NCI-H2196 (cell line): ENCODE measurements around the gene SCO1.
A peak's percentile ranks its signal among the peaks of the same experiment; 100 is the strongest.
"Not testable (repeated sequence)": the region's sequence is repeated elsewhere in the genome, so short reads cannot be mapped to it uniquely, and the experiment has no call there.

Experiments used
- DNase-seq: peaks from one replicate; lab custom pipeline; 2025; ENCODE audit not compliant: unreplicated experiment; lab: John Stamatoyannopoulos, UW

SCO1 gene

DNA sequence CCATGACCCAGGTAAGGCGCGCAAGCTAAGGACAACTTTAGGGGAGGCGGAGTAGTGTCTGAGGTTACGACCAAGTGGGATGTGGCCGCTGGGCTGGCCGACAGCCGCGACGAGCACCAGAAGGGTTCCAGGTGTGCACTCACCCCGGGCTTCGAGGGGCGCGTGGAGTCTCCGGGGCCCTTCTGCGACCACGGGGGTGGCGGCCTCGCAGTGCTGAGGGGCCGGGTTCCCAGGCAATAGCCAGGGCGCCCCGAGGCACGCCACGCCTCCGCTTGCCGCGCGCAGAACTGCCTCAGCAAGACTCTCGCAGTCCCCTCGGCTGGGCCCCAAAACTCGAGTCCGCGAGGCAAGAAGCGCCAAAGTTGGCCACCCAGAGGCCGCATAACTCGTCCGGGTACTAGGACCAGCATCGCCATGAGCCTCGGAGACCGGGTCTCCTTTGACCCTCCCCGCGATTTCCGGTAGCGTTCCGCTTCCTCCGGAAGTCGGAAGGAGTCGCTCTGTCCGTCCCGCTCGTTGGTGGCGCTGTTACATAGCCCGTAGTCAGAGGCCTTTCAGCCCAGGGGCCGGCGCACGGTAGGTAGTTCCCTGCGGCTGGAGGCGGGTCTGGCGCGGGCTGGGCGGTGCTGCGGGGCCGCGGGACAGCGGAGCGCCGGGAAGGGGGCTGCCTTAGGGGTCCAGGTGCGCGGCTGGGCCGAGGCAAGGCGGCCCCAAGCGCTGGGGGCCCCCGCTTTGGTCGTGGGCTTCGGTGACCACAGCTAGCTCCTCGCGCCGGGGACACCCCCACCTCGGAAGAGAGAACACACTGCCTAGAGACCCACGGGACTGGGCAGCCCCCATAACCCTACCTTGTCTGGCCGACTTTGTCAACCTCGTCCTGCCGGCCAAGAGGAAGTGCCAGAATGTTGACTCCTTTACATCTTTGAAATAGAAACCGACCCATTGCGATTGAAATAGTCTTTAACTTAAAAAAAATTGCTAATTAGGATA, at the start of gene SCO1, which contains the start of gene ADPRM:
Gene SCO1, minus strand, starts transcription at position 442 of the 990 bp plus-strand sequence. Its CDS starts 26 bp downstream, at position 416.
Gene ADPRM, plus strand, starts transcription at position 503 of the 990 bp plus-strand sequence. CDS start 7,333 bp downstream, outside the sequence.
- peak; percentile 82 for DNase-seq

DNA sequence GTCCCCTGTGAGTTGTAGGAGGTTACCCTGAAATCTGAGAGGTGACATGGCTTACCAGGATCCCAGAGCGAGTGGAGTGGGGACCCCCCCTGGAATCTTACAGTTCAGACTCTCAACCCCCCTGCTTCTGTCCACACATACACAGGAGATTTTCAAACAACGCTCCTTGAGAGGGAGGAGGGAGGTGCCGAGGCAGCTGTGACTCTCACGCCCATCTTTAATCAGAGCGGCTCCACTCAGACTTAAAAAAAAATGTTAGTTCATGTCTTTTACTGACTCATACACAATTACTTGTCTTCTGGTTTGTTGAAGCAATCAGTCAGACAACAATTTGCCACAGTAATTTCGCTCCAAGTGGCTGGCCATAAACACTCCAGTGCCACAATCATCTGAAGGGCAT, 47.9 kb upstream of the SCO1 start:
- DNase-seq = no peak

DNA sequence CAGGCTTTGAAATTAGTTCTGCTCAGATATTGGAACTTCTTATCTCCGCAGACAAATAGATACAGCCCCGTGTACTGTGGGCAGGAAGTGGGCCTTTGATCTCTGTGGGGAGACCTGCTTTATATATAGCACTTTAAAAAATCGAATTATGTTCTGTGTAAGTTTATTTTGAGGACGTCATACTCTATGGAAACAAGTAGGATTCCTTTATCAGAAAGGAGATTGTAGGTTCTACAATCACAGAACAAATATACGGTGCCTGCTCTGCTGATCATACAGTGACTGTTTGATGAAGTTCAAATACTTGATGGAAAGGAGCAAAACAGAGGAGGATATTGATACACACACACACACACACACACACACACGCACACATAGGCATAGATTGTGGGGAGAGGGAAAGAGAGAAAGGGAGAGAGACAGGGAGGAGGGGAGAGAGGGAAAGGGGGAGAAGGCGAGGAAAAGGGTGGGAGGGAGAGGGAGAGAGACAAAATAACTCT, 47.2 kb upstream of the SCO1 start:
- no peak for DNase-seq

DNA sequence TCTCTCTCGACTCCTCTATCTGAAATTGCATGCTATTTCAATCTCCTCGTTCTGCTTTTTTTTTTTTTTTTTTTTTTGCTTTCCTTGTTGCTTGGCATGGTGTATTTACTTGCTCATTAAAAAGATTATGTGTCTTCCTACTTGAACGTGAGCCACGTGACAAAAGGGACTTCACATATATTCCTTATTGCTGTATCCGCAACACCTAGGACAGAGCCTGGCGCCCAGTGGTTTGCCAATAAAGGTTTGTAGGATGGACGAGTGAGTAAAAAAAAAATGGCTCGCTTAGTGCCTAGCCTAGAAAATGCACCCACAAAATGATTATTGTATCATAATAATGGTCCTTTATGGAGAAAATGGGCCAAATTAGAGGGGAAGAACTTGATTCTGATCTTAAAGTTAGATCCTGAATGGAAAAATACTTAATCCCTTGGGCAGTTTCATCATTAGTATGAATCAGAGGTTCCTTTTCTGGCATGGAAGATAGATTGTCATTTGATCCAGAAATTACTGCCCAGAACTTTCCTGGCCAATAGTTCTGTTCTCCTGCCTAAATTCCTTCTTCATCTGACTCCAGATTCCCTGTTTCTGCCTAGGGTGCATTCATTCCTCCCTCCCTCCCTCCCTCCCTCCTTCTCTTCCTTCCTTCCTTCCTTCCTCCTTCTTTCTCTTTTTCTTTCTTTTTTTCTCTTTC, 46.1 kb upstream of the SCO1 start:
- no peak for DNase-seq

DNA sequence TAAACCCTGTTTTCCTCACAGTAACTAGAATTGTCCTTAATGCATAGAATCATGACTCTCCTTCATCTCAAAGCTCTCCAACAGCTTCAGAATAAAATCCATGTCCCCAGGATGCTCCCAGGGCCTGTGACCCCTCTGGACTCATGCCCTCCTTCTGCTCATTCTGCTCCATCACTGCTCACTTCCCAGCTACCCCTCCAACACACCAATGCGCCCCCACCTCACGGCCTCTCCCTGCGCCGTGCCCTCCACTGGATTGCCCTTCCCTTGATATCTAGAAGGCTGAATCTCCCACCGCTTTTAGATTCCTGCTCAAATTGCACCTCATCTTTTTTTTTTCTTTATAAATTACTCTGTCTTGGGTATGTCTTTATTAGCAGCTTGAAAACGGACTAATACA, 45.1 kb upstream of the SCO1 start:
- DNase-seq = no peak

DNA sequence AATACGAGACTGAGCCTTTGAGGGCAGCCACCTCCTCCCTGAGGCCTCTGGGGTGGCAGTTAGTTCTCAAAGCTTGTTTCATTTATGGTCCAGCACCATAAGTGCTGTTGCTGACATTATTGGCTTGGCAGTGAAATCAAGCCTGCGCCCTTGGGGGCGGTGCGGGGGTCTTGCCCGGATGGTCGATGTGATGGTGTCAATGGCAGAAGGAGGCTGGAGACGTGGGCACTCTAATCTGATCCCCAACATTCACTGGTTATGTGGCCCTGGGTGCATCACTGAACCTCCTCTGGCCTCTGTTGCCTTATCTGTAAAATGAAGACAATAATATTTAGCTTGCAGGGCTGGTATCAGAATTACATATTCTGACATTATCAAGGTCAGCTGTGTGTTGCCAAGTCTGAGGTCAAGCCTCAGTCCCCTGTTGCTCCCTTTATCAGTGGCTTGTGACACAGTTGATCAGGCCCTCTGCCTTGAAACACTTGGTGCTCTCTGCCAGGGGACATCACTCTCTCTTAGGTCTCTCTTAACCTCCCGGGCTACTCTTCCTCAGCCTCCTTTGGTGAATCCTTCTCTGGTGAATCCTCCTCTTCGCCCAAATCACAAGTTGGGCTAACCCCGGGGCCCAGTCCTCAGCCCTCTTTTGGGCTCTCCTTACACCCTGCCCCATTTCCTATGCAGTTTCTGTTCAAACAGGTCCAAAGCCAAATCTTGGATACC, 44.2 kb upstream of the SCO1 start:
- DNase-seq = no peak

DNA sequence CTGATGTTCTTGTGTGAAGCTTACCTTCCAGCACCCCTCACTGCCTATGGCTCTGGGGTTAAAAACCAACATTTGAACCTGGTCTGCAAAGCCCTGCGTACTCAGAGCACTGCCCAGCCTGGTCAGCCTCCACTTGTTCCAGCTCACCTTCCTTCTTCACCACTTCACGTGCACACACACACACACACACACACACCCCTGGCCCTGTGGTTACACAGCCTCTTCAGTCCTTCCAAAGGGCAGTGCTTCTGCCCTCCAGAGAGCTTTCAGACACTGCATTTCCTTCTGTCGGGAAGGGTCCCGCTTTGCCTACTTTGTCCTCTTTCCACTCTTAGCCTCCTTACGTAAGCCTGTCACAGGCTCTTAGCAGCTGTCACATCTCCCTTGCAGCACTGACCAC, 42.1 kb upstream of the SCO1 start:
- no peak for DNase-seq

DNA sequence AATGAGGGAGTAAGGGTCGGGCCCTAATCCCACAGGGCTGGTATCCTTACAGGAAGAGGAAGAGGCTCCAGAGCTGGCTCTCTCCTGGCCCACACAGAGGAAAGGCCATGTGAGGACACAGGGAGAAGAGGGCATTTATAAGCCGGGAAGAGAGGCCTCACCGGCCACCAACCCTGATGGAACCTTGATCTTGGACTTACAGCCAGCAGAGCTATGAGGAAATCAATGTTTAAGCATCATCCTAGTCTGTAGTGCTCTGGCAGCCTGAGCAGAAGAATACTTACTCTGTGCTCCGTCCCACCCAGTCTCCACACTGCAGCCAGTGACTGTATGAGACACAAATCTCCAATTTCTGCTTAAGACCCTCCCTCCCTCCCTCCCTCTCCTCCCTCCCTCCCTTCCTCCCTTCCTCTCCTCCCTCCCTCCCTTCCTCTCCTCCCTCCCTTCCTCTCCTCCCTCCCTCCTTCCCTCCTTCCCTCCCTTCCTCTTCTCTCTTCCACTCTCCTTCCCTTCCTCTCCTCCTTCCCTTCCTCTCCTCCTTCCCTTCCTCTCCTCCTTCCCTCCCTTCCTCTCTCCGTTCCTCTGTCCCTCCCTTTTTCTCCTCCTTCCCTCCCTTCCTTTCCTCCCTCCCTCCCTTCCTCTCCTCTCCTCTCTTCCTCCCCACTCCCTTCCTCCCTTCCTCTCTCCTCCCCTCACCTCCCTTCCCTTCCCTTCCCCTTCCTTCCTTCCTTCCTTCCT, 41.4 kb upstream of the SCO1 start:
- DNase-seq = no peak

DNA sequence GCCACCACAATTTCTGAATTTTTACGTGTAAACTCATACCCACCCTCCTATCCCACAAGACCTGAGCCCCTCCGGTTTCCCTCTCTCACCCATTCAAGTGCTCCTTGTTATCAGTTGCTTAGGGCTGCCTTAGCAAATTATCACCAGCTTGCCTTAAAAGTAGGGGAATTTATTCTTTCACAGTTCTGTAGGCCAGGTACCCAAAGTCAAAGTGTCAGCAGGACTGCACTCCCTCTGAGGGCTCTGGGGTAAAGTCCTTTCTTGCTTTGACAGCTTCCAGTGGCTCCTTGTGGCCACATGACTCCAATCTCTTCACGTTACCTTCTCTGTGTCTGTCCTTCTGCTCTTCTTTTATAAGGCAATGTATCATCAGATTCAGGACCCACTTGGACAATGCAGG, 40.4 kb upstream of the SCO1 start:
- DNase-seq = no peak

DNA sequence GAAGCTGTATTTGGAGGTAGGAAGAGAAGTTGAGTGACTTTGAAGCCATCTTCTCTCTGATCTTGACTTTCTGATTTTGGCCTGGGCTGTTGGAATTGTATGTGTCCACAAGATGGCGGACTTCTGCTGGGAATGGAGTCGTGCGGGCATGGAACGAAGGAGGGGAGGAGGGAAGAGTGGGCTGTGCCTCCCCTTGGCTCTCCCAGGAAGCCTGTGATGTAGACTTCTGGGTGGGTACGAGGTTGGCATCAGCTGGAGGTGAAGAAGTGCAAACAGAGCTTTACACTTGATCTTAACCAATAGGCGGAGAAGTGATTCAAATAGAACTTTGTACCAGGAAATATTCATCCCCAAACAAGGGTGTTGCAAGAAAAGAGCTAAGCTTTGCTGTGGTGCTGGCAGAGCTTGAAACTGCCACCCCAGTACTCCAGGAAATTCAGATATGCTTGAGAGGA, 39.9 kb upstream of the SCO1 start:
- peak; percentile 41 for DNase-seq

DNA sequence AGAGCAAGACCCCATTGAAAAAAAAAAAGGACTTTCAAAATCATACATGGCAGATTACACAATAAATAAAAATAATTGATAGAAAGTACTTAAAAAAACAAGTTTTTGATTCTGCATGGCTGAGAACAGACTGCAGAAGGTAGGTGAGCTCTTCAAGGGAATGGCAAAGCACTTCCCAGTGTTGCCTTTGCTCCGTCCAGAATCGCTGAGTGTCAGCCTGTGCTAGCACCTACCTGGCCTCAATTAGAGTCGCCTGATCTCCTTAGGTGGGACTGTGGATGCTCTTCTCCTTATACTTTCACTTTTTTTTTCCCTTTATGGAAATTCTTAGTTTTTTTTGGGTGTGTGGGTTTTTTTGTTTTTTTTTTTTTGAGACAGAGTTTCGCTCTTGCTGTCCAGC, 38.5 kb upstream of the SCO1 start:
- no peak for DNase-seq

DNA sequence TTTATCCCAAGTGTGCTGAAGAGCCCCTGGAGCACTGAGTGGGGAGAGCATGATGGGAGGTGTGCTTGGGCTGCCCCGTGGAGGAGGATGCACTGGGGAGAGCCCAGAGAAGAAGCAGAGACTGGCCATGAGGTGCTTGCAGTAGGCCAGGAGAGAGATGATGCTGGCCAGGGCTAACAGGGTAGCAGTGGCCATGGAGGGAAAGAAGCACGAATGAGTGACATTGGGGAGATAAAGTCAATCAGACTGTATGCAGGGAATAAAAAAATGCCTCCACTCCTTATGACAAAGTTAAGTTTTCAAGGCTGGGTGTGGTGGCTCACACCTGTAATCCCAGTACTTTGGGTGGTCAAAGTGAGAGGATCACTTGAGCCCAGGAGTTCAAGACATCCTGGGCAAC, 37.9 kb upstream of the SCO1 start:
- no peak for DNase-seq

DNA sequence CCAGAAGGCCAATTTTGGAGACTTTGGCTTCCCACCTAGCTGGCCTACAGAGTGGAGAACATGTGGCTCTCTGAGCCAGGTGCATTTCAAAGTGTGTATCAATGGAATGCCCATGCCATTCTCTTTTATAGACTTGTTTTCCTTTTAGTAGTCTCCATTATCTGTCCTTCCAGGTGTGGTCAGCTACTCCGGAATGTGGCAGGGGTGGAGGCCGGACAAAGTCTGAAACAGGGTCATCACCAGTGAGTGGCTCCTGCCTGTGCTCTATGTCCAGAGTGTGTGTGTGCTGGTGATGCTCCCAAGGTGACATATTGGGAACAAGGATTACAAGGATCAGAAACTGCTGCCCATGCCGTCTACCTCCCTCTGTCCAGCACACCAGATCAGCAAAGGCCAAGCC, 36.3 kb upstream of the SCO1 start:
- no peak for DNase-seq

DNA sequence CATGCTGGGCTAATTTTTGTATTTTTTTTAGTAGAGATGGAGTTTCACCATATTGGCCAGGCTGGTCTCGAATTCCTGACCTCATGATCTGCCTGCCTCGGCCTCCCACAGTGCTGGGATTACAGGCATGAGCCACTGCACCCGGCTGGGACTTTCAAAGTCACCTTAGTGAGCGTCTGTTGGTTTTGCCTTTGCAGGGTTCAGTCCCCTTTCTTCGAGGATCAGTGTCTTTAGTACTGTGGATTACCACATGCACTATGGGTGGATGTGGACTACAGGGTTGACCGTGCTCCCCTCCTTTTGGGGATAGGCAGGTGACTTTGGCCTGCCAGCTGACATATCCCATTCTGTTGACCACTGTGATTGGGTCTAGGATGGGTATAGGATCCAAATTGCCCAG, 34.8 kb upstream of the SCO1 start:
- not testable (repeated sequence) for DNase-seq

DNA sequence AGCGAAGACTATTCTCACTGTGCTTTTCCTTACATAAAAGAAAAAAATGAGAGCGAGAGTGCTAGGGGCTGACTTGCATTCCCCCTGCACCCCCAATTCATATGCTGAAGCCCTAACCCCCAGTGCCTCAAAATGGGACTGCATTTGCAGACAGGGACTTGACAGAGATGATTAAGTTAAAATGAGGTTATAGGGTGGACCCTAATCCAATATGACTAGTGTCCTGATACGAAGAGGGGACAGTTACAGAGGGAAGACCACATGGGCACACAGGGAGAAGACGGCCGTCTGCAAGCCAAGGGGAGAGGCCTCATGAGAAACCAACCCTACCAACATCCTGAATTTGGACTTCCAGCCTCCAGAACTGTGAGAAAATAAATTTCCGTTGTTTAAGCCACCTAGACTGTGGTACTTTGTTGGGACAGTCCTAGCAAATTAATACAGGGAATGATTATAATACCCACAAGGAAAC, 34.1 kb upstream of the SCO1 start:
- no peak for DNase-seq

DNA sequence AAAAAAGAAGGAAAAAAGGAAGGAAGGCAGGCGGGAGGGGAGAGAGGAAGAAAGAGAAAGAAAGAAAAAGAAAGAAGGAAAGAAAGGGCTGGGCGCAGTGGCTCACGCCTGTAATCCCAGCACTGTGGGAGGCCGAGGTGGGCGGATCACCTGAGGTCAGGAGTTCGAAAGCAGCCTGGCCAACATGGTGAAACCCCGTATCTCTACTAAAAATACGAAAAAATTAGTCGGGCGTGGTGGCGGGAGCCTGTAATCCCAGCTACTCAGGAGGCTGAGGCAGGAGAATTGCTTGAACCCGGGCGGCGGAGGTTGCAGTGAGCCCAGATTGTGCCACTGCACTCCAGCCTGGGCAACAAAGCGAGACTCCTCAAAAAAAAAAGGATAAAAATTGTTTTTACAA, 32.9 kb upstream of the SCO1 start:
- not testable (repeated sequence) for DNase-seq

DNA sequence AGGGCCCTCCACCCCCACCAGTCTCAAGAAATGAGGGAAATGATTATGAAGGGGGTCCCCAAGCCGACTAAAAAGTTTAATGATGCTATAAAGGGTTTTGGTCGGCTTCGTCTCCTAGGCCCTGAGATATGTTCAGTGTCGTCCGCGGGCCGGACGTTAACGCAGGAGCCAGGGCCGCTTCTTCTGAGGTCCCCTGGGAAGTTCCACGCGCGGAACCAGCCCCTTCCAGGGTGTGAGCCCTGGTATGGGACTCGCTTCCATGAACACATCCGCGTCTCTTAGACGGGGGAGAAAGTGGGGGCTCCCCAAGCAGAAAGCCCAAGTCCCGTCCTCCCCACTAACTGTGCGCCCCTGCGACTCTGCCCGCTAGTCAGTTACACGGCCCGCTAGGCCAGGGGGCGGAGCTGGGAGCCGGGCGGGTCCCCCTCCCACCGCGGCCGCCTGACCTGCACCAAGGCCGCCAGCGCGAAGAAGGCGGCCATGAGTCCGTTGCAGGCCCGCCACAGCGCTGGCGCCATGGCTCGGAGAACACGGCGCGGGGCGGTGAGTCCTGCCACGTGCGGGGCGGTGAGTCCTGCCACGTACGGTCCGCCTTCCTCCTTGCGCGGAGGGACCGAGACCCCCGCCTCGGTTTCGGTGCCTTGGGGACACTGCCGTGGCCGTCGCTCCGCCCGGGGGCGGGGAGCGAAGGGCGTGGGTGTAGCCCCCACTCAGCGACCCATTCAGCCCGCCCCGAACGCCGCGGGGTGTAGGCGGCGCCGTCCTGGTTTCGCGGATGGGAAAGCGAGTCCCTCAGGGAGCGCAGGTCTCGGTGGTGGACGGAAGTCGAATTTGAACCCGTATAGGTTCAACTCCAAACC, 32.2 kb upstream of the SCO1 start, which contains the start of gene TMEM220:
Gene TMEM220, minus strand, starts transcription at position 690 of the 860 bp plus-strand sequence. Its CDS starts 172 bp downstream, at position 518.
- peak; percentile 44 for DNase-seq

DNA sequence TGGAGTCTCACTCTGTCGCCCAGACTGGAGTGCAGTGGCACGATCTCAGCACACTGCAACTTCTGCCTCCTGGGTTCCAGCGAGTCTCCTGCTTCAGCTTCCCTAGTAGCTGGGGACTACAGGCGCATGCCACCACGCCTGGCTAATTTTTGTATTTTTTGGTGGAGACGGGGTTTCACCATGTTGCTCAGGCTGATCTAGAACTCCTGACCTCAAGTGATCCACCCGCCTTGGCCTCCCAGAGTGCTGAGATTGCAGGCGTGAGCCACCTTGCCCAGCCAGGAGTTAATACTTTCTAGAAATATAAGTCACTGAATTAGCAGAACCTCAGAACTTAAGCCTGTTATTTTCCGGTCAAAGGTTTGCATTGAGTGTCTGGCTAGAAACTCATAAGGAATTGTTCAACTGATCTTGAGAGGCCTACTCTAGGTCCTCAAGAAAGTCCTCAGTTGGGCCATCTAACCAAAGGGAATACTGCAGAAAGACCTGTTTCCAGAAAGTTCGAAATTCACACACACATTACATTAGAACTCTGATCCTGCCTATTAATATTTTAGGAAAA, 31.1 kb upstream of the SCO1 start:
- DNase-seq = no peak

DNA sequence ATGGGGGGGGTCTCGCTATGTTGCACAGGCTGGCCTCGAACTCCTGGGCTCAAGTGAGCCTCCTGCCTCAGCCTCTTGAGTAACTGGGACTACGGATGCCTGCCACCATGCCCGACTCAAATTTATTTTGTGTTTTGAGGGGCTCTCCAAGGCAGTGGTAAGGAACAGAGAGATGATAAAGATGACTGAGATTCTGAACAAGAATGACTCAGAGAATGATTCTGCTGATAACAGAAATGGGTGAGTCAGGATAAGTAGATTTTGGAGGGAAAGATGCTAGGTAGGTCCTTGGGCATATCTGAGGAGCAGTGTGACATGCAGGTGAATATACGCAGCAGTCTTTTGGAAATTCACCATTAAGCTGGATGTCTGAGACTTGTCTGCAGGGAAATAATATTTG, 29.9 kb upstream of the SCO1 start:
- DNase-seq = no peak
